ENCODE data around the gene WASHC4. TPM values are rescaled to one million over a fixed set of nuclear protein-coding genes. Genes with fewer than 3 reads are reported as not detected.

The WASHC4 gene
- total RNA-seq, 1 experiment from 2014 or later = 41.2 TPM

DNA sequence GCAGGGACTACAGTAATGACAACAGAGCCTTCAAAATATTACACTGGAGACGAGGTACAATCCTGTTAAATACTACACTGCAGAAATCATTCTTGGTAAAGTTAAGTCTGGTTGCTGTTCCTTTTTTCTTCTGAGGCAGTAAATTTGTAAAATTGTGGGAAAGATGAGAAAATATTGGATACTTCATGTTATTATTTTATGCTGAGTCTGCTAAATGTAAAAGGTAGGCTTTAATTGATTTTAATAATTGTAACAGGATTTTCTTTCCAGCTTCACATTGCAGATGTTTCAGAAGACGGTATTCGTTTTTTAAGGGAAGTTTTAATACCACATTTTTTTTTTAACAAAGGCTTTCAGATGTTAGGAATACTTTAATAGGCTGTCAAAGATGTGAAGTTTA, 62.6 kb downstream of the WASHC4 start:
- Histone ChIP-seq H3K4me2 (ENCODE audit: insufficient read depth, insufficient read length, low read length) (no peak overlapping the region), H3K23ac (ENCODE audit: insufficient read length, low read depth, low read length) (no peak overlapping the region), H4K8ac (replicated peaks; ENCODE audit: insufficient read length, low read depth, low read length) (no peak overlapping the region), H2AFZ (ENCODE audit: low read length) (no peak overlapping the region), H2BK12ac (ENCODE audit: insufficient read length, low read depth, low read length) (no peak overlapping the region), H3K27me3 (ENCODE audit: insufficient read depth, low read length) (no peaks in the 10 kb centered on the region), H3K79me2 (ENCODE audit: insufficient read depth, low read length) (no peaks in the 10 kb centered on the region), H2AK5ac (ENCODE audit: insufficient read length, low read length) (no peak overlapping the region), H3K9ac (ENCODE audit: extremely low read depth, insufficient read length, low read length) (no peak overlapping the region), H2BK15ac (ENCODE audit: low read depth, low read length) (no peak overlapping the region), H4K20me1 (ENCODE audit: control insufficient read depth, insufficient read depth, insufficient read length) (no peaks in the 10 kb centered on the region), H3K4me1 (ENCODE audit: insufficient read depth, low read length) (no peaks in the 10 kb centered on the region), H3K79me1 (ENCODE audit: insufficient read depth, low read depth, low read length, poor library complexity, severe bottlenecking) (no peaks in the 10 kb centered on the region), H2BK5ac (ENCODE audit: insufficient read length, low read length) (no peak overlapping the region), H3T11ph (ENCODE audit: low read length) (no peak overlapping the region), H4K91ac (ENCODE audit: insufficient read length, low read depth, low read length) (no peak overlapping the region), H3K9me3 (ENCODE audit: control insufficient read depth, low read depth, low read length) (no peaks in the 10 kb centered on the region), H3K4ac (ENCODE audit: low read depth, low read length) (no peak overlapping the region), H3K27ac (ENCODE audit: insufficient read length, low read depth, low read length) (no peak overlapping the region), H4K5ac (ENCODE audit: insufficient read length, low read depth, low read length) (no peak overlapping the region), H2BK120ac (ENCODE audit: low read depth, low read length, poor library complexity, severe bottlenecking) (no peak overlapping the region), H3K18ac (ENCODE audit: insufficient read length, low read depth, low read length) (no peak overlapping the region), H3K14ac (ENCODE audit: insufficient read depth, low read length) (no peak overlapping the region), H2BK20ac (ENCODE audit: low read depth, low read length, poor library complexity, severe bottlenecking) (no peak overlapping the region), H3K56ac (ENCODE audit: insufficient read length, low read depth, low read length) (no peak overlapping the region), H3K23me2 (ENCODE audit: insufficient read length, low read depth, low read length, poor library complexity, severe bottlenecking) (no peaks in the 10 kb centered on the region)
- Mint-ChIP-seq H3K9me3 (no peaks in the 10 kb centered on the region), H3K4me1 (no peaks in the 10 kb centered on the region), H3K36me3 (ENCODE audit: insufficient read depth in 1 of 3, low read depth in 3 of 3) (peaks cover 2 to 28% (median 14%) of the 10 kb centered on the region in 3 experiments; a peak in 6 of 7 replicates), H3K27me3 (ENCODE audit: low read depth) (no peaks in the 10 kb centered on the region), H3K4me3 (no peak overlapping the region), H3K27ac (no peak overlapping the region)
- TF ChIP-seq, protein P1, sequence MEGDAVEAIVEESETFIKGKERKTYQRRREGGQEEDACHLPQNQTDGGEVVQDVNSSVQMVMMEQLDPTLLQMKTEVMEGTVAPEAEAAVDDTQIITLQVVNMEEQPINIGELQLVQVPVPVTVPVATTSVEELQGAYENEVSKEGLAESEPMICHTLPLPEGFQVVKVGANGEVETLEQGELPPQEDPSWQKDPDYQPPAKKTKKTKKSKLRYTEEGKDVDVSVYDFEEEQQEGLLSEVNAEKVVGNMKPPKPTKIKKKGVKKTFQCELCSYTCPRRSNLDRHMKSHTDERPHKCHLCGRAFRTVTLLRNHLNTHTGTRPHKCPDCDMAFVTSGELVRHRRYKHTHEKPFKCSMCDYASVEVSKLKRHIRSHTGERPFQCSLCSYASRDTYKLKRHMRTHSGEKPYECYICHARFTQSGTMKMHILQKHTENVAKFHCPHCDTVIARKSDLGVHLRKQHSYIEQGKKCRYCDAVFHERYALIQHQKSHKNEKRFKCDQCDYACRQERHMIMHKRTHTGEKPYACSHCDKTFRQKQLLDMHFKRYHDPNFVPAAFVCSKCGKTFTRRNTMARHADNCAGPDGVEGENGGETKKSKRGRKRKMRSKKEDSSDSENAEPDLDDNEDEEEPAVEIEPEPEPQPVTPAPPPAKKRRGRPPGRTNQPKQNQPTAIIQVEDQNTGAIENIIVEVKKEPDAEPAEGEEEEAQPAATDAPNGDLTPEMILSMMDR (conservative IDR thresholded peaks at IDR 0.05) = no peak
- no peak for DNase-seq
- WGBS (ENCODE audit: extremely low coverage, insufficient read length, low lambda C conversion rate) = no CpG with 5 or more reads among the region's 3 CpGs
